ENCODE data around the gene PSME1. TPM values are rescaled to one million over a fixed set of nuclear protein-coding genes. Genes with fewer than 3 reads are reported as not detected.
A peak's percentile ranks its signal among the peaks of the same experiment; 100 is the strongest.

The PSME1 gene
- total and polyA plus RNA-seq, 2 of the 4 experiments (the other 2 are of a cell fraction): 42.8 to 106 TPM

DNA sequence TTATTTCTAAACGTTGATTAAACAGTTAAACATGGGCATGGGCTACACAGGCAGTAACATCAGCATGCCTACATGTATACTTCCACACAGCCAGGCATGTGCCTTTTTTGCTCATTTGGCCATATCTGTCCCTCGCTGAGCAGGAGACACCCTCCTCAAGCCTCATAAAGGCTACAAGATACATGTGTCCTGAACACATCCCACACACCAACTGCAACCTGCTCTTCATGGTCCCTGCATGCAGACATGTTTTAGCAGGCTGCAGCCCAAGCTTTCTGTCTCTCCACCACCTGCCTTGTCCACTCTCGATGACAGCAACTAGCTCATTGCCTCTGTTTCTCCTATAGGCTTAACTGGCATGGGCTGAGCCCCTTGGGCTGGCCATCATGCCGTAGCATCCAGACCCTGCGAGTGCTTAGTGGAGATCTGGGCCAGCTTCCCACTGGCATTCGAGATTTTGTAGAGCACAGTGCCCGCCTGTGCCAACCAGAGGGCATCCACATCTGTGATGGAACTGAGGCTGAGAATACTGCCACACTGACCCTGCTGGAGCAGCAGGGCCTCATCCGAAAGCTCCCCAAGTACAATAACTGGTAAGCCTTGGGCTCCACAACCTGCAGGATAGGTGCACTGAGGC, 39.3 kb upstream of the PSME1 start:
- DNase-seq: no peak
- no TSS peak for BruUV-seq (replicated peaks)

More for the DNA sequence above, 39.3 kb upstream of the PSME1 start:
- ChIA-PET POLR2A (ENCODE audit: unreplicated experiment) (no interaction called here), CTCF (interaction anchor here (0.6 to 1.0 kb wide), 2 partner anchors 12 kb away, joined by 4 to 9 read pairs; no protein-coding TSS in a partner anchor)
- no peak overlapping the region for H2AK9ac ChIP-seq (replicated peaks; ENCODE audit: low read depth, low read length, poor library complexity)
- no peak overlapping the region for H3K14ac ChIP-seq (replicated peaks; ENCODE audit: low read depth, low read length)
- peaks cover 16 to 41% of the 10 kb centered on the region in 2 experiments for H3K79me1 ChIP-seq (ENCODE audit: low read depth in 1 of 2, low read length in 2 of 2)
- no peak overlapping the region for H3K18ac ChIP-seq (ENCODE audit: low read depth, low read length)
- H4K91ac ChIP-seq (ENCODE audit: insufficient read depth, low read depth, low read length): no peak overlapping the region
- H2BK20ac ChIP-seq (ENCODE audit: low read depth, low read length): no peak overlapping the region
- H2BK15ac ChIP-seq (ENCODE audit: low read depth, low read length): no peak overlapping the region
- TF ChIP-seq NFE2L2 (IDR thresholded peaks at IDR 0.05; ENCODE audit: low read depth, low read length): no peak
- TF ChIP-seq, protein P1, sequence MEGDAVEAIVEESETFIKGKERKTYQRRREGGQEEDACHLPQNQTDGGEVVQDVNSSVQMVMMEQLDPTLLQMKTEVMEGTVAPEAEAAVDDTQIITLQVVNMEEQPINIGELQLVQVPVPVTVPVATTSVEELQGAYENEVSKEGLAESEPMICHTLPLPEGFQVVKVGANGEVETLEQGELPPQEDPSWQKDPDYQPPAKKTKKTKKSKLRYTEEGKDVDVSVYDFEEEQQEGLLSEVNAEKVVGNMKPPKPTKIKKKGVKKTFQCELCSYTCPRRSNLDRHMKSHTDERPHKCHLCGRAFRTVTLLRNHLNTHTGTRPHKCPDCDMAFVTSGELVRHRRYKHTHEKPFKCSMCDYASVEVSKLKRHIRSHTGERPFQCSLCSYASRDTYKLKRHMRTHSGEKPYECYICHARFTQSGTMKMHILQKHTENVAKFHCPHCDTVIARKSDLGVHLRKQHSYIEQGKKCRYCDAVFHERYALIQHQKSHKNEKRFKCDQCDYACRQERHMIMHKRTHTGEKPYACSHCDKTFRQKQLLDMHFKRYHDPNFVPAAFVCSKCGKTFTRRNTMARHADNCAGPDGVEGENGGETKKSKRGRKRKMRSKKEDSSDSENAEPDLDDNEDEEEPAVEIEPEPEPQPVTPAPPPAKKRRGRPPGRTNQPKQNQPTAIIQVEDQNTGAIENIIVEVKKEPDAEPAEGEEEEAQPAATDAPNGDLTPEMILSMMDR (conservative IDR thresholded peaks at IDR 0.05; ENCODE audit: low read depth, low read length): no peak
- no peak for TF ChIP-seq CEBPB (IDR thresholded peaks at IDR 0.05; ENCODE audit: low read depth, low read length)
- no peak for TF ChIP-seq CHD1 (IDR thresholded peaks at IDR 0.05; ENCODE audit: low read depth, low read length)
- no peak for TF ChIP-seq MAFK (IDR thresholded peaks at IDR 0.05; ENCODE audit: low read depth, low read length)
- TF ChIP-seq RFX5 (IDR thresholded peaks at IDR 0.05; ENCODE audit: low read depth, low read length): no peak
- TF ChIP-seq RAD21 (IDR thresholded peaks at IDR 0.05; ENCODE audit: low read length): no peak
- TF ChIP-seq SMC3 (IDR thresholded peaks at IDR 0.05; ENCODE audit: low read depth, low read length): no peak
- no peak overlapping the region for H3K9ac ChIP-seq (ENCODE audit: low read depth, low read length)
- in situ Hi-C loops (cut with MboI; ENCODE audit: low sequenced_read_pairs) (loop anchor here (10.0 kb wide), 1 partner anchor 122 kb away; no protein-coding TSS in a partner anchor), intact Hi-C loops (cut with micrococcal nuclease) (no loop called here), dilution Hi-C loops (cut with HindIII; ENCODE audit: low sequenced_read_pairs, unreplicated experiment) (no loop called here)
- peaks cover 19% of the 10 kb centered on the region; the same call in 1 of the 2 replicates for H4K20me1 ChIP-seq (ENCODE audit: insufficient read depth, low read length)
- H2BK120ac ChIP-seq (ENCODE audit: low read depth, low read length): no peak overlapping the region
- ATAC-seq (ENCODE audit: low read depth): no peak
- H3K4ac ChIP-seq (ENCODE audit: low read depth, low read length): no peak overlapping the region; the same call in 1 of the 2 replicates
- H3K4me2 ChIP-seq (ENCODE audit: low read depth, low read length): no peak overlapping the region
- H3K4me3 ChIP-seq (ENCODE audit: insufficient read depth, low read depth, low read length): no peak overlapping the region
- H3K9me1 ChIP-seq (ENCODE audit: insufficient read depth, low read length): peaks cover 16% of the 10 kb centered on the region
- 95% methylated on average over 6 of the region's 8 CpGs; no CpG with 5 or more reads in 1 of the 2 experiments for WGBS, 2 experiments (ENCODE audit: extremely low coverage in 2 of 2, insufficient read length in 1 of 2)
- no peak overlapping the region for H3K56ac ChIP-seq (ENCODE audit: extremely low read depth, insufficient read depth, low read length)
- H2AK5ac ChIP-seq (ENCODE audit: low read depth, low read length): peak overlapping the region; percentile 1; the same call in 1 of the 2 replicates
- H4K5ac ChIP-seq (ENCODE audit: low read depth, low read length): no peak overlapping the region
- H3K27ac ChIP-seq (ENCODE audit: insufficient read depth, low read length): no peak overlapping the region
- no peak overlapping the region for H4K8ac ChIP-seq (ENCODE audit: low read depth in 2 of 2, low read length in 2 of 2)
- H3K23ac ChIP-seq (ENCODE audit: low read depth, low read length): no peak overlapping the region
- no peaks in the 10 kb centered on the region for H3K27me3 ChIP-seq (ENCODE audit: control insufficient read depth, insufficient read depth, low read length)
- H2BK5ac ChIP-seq (ENCODE audit: low read depth, low read length, poor library complexity, severe bottlenecking): no peak overlapping the region
- H2AFZ ChIP-seq (replicated peaks; ENCODE audit: low read length, poor library complexity): no peak overlapping the region
- H3K9me3 ChIP-seq (ENCODE audit: control insufficient read depth, insufficient read depth, low read length): no peaks in the 10 kb centered on the region
- H3K4me1 ChIP-seq (ENCODE audit: control insufficient read depth, insufficient read depth, low read length): peaks cover 8% of the 10 kb centered on the region
- peaks cover 27% of the 10 kb centered on the region for H3K36me3 ChIP-seq (ENCODE audit: control insufficient read depth, insufficient read depth, low read length)

Data from IMR-90 (cell line).